ENCODE measurements around the gene IFI30. TPM values are rescaled to one million over a fixed set of nuclear protein-coding genes. Genes with fewer than 3 reads are reported as not detected.

IFI30 gene
- total RNA-seq, 1 experiment from 2014 or later: 20.2 TPM

DNA sequence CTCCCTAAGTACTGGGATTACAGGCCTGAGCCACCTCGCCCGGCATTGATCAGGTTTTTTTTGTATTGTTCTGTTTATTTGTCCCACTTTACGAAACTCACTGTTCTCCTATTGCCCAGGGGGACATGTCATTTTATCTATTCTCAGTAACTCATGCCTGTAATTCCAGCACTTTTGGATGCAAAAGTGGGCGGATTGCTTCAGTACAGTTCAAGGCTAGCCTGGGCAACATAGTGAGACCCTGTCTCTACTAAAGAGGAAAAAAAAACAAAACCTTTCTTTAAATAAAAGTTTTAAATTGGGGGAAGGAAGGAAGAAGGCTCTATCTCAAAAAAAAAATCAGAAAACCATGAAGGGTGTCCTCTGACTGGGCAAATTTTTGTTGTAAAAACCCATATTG lies 16.7 kb downstream of the IFI30 start:
- TF ChIP-seq SOX15 (CRISPR knock-in tag; IDR thresholded peaks at IDR 0.05) (no peak), NFATC4 (CRISPR knock-in tag; IDR thresholded peaks at IDR 0.05) (no peak), FOXJ3 (CRISPR knock-in tag; IDR thresholded peaks at IDR 0.05; ENCODE audit: borderline replicate concordance) (no peak), ZNF671 (CRISPR knock-in tag; IDR thresholded peaks at IDR 0.05) (no peak), CREB1 (CRISPR knock-in tag; IDR thresholded peaks at IDR 0.05) (no peak), SMAD3 (CRISPR knock-in tag; IDR thresholded peaks at IDR 0.05; ENCODE audit: borderline replicate concordance) (no peak), CREM (CRISPR knock-in tag; IDR thresholded peaks at IDR 0.05) (no peak), GABPB1 (CRISPR knock-in tag; IDR thresholded peaks at IDR 0.05) (no peak)
- TF ChIP-seq, protein P1, sequence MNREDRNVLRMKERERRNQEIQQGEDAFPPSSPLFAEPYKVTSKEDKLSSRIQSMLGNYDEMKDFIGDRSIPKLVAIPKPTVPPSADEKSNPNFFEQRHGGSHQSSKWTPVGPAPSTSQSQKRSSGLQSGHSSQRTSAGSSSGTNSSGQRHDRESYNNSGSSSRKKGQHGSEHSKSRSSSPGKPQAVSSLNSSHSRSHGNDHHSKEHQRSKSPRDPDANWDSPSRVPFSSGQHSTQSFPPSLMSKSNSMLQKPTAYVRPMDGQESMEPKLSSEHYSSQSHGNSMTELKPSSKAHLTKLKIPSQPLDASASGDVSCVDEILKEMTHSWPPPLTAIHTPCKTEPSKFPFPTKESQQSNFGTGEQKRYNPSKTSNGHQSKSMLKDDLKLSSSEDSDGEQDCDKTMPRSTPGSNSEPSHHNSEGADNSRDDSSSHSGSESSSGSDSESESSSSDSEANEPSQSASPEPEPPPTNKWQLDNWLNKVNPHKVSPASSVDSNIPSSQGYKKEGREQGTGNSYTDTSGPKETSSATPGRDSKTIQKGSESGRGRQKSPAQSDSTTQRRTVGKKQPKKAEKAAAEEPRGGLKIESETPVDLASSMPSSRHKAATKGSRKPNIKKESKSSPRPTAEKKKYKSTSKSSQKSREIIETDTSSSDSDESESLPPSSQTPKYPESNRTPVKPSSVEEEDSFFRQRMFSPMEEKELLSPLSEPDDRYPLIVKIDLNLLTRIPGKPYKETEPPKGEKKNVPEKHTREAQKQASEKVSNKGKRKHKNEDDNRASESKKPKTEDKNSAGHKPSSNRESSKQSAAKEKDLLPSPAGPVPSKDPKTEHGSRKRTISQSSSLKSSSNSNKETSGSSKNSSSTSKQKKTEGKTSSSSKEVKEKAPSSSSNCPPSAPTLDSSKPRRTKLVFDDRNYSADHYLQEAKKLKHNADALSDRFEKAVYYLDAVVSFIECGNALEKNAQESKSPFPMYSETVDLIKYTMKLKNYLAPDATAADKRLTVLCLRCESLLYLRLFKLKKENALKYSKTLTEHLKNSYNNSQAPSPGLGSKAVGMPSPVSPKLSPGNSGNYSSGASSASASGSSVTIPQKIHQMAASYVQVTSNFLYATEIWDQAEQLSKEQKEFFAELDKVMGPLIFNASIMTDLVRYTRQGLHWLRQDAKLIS (CRISPR knock-in tag; IDR thresholded peaks at IDR 0.05; ENCODE audit: borderline replicate concordance): no peak
- TF ChIP-seq, protein P2, sequence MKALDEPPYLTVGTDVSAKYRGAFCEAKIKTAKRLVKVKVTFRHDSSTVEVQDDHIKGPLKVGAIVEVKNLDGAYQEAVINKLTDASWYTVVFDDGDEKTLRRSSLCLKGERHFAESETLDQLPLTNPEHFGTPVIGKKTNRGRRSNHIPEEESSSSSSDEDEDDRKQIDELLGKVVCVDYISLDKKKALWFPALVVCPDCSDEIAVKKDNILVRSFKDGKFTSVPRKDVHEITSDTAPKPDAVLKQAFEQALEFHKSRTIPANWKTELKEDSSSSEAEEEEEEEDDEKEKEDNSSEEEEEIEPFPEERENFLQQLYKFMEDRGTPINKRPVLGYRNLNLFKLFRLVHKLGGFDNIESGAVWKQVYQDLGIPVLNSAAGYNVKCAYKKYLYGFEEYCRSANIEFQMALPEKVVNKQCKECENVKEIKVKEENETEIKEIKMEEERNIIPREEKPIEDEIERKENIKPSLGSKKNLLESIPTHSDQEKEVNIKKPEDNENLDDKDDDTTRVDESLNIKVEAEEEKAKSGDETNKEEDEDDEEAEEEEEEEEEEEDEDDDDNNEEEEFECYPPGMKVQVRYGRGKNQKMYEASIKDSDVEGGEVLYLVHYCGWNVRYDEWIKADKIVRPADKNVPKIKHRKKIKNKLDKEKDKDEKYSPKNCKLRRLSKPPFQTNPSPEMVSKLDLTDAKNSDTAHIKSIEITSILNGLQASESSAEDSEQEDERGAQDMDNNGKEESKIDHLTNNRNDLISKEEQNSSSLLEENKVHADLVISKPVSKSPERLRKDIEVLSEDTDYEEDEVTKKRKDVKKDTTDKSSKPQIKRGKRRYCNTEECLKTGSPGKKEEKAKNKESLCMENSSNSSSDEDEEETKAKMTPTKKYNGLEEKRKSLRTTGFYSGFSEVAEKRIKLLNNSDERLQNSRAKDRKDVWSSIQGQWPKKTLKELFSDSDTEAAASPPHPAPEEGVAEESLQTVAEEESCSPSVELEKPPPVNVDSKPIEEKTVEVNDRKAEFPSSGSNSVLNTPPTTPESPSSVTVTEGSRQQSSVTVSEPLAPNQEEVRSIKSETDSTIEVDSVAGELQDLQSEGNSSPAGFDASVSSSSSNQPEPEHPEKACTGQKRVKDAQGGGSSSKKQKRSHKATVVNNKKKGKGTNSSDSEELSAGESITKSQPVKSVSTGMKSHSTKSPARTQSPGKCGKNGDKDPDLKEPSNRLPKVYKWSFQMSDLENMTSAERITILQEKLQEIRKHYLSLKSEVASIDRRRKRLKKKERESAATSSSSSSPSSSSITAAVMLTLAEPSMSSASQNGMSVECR (CRISPR knock-in tag; IDR thresholded peaks at IDR 0.05; ENCODE audit: borderline replicate concordance): no peak
- TF ChIP-seq, protein P3, sequence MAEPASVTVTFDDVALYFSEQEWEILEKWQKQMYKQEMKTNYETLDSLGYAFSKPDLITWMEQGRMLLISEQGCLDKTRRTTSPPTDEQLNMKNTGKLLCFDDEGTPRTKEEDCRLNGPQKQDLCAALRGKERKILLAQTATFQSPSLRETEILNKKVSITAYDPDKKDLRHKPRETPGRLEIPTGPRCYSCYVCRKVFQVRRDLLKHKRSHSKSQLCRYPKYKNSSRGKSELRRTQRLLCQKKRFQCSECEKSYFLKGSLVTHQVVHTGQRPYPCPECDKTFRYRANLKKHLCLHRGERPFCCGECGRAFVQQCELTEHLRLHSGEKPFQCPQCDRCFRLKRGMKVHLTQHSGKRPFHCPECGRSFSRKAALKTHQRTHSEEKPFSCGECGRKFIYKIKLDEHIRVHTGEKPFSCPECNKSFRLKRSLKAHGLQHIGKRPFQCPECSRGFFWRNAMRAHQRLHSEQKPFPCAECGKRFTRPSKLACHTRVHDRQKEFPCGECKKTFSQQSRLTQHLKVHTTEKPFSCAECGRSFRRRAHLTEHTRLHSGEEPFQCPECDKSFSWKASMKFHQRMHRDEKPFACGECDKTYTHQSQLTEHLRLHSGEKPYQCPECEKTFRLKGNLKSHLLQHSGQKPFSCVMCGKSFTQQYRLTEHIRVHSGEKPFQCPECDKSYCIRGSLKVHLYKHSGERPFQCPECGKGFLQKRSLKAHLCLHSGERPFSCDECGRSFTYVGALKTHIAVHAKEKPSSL (CRISPR knock-in tag; conservative IDR thresholded peaks at IDR 0.05): no peak
- TF ChIP-seq, protein P4, sequence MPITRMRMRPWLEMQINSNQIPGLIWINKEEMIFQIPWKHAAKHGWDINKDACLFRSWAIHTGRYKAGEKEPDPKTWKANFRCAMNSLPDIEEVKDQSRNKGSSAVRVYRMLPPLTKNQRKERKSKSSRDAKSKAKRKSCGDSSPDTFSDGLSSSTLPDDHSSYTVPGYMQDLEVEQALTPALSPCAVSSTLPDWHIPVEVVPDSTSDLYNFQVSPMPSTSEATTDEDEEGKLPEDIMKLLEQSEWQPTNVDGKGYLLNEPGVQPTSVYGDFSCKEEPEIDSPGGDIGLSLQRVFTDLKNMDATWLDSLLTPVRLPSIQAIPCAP (CRISPR knock-in tag; IDR thresholded peaks at IDR 0.05): no peak
- H3K4me1 Mint-ChIP-seq: peaks cover 25% of the 10 kb centered on the region
- no peaks in the 10 kb centered on the region; the same call in 1 of the 2 replicates for H3K36me3 Mint-ChIP-seq
- H3K9me3 Mint-ChIP-seq: no peaks in the 10 kb centered on the region
- H3K27me3 Mint-ChIP-seq (ENCODE audit: low read depth): peaks cover 2% of the 10 kb centered on the region; the same call in 1 of the 2 replicates
- H3K4me3 Mint-ChIP-seq: no peak overlapping the region
- H3K27ac Mint-ChIP-seq: peak overlapping the region; percentile 45; the same call in 1 of the 2 replicates
- DNase-seq (ENCODE audit: low spot score) (no peak), ATAC-seq (no peak)
- ChIA-PET CTCF (interaction anchor here (6.0 kb wide), 1 partner anchor 77 kb away, joined by 33 read pairs; no protein-coding TSS in a partner anchor), POLR2A (interaction anchor here (0.6 to 0.7 kb wide), 2 partner anchors 16 to 38 kb away, joined by 3 read pairs; no protein-coding TSS in a partner anchor)

DNA sequence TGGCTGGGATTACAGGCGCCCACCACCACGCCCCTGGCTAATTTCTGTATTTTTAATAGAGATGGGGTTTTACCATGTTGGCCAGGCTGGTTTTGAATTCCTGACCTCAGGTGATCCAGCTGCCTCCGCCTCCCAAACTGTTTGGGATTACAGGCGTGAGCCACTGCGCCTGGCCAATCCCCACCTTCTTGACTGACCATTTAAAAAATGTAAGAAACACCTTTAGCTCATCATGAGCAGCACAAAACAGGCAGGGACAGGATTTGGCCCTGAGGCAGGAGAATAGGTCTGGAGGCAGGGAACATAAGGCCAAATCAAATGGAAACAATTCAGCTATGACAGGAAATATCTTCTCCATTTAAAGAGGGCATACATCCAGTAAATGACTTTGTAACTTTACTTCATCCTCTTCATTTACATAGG lies 18.0 kb downstream of the IFI30 start:
- Mint-ChIP-seq H3K4me3 (peak overlapping the region; percentile 82), H3K9me3 (no peaks in the 10 kb centered on the region), H3K4me1 (peaks cover 20% of the 10 kb centered on the region), H3K27ac (peak overlapping the region; percentile 97), H3K27me3 (ENCODE audit: low read depth) (peaks cover 2% of the 10 kb centered on the region; the same call in 1 of the 2 replicates), H3K36me3 (peaks cover 2% of the 10 kb centered on the region)
- DNase-seq (ENCODE audit: low spot score) (no peak), ATAC-seq (no peak)
- ChIA-PET POLR2A (interaction anchor here (1.6 to 1.8 kb wide), 2 partner anchors 41 to 88 kb away, joined by 6 to 9 read pairs; no protein-coding TSS in a partner anchor), CTCF (interaction anchor here (0.7 to 6.0 kb wide), 20 partner anchors 13 to 226 kb away, joined by 3 to 43 read pairs (median 6); partner anchors contain the start of genes JUND, PIK3R2 and RAB3A)
- TF ChIP-seq, protein P5, sequence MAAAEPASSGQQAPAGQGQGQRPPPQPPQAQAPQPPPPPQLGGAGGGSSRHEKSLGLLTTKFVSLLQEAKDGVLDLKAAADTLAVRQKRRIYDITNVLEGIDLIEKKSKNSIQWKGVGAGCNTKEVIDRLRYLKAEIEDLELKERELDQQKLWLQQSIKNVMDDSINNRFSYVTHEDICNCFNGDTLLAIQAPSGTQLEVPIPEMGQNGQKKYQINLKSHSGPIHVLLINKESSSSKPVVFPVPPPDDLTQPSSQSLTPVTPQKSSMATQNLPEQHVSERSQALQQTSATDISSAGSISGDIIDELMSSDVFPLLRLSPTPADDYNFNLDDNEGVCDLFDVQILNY (CRISPR knock-in tag; IDR thresholded peaks at IDR 0.05): no peak
- TF ChIP-seq ZNF671 (CRISPR knock-in tag; IDR thresholded peaks at IDR 0.05) (no peak), ZNF396 (CRISPR knock-in tag; IDR thresholded peaks at IDR 0.05; ENCODE audit: borderline replicate concordance) (no peak)
- TF ChIP-seq, protein P6, sequence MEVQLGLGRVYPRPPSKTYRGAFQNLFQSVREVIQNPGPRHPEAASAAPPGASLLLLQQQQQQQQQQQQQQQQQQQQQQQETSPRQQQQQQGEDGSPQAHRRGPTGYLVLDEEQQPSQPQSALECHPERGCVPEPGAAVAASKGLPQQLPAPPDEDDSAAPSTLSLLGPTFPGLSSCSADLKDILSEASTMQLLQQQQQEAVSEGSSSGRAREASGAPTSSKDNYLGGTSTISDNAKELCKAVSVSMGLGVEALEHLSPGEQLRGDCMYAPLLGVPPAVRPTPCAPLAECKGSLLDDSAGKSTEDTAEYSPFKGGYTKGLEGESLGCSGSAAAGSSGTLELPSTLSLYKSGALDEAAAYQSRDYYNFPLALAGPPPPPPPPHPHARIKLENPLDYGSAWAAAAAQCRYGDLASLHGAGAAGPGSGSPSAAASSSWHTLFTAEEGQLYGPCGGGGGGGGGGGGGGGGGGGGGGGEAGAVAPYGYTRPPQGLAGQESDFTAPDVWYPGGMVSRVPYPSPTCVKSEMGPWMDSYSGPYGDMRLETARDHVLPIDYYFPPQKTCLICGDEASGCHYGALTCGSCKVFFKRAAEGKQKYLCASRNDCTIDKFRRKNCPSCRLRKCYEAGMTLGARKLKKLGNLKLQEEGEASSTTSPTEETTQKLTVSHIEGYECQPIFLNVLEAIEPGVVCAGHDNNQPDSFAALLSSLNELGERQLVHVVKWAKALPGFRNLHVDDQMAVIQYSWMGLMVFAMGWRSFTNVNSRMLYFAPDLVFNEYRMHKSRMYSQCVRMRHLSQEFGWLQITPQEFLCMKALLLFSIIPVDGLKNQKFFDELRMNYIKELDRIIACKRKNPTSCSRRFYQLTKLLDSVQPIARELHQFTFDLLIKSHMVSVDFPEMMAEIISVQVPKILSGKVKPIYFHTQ (CRISPR knock-in tag; IDR thresholded peaks at IDR 0.05): no peak
- TF ChIP-seq, protein P7, sequence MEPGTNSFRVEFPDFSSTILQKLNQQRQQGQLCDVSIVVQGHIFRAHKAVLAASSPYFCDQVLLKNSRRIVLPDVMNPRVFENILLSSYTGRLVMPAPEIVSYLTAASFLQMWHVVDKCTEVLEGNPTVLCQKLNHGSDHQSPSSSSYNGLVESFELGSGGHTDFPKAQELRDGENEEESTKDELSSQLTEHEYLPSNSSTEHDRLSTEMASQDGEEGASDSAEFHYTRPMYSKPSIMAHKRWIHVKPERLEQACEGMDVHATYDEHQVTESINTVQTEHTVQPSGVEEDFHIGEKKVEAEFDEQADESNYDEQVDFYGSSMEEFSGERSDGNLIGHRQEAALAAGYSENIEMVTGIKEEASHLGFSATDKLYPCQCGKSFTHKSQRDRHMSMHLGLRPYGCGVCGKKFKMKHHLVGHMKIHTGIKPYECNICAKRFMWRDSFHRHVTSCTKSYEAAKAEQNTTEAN (CRISPR knock-in tag; IDR thresholded peaks at IDR 0.05): no peak
- TF ChIP-seq, protein P8, sequence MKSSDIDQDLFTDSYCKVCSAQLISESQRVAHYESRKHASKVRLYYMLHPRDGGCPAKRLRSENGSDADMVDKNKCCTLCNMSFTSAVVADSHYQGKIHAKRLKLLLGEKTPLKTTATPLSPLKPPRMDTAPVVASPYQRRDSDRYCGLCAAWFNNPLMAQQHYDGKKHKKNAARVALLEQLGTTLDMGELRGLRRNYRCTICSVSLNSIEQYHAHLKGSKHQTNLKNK (CRISPR knock-in tag; IDR thresholded peaks at IDR 0.05): no peak

Data from WTC11 (cell line).